HK-2 (cell line): ENCODE measurements around the gene BMPER.

ENCODE experiments used
- DNase-seq: peaks from one replicate; pipeline ENCODE4 v3.0.0-alpha.2; 2018; ENCODE audit not compliant: unreplicated experiment

BMPER gene

GRCh38 chr7:33922820-33923219 lies 17.5 kb downstream of the BMPER start:
- no peak for DNase-seq

GRCh38 chr7:33923440-33924229 lies 18.3 kb downstream of the BMPER start:
- DNase-seq, result no peak

- no peak for DNase-seq
Measured at GRCh38 chr7:33926535-33926934, 21.2 kb downstream of the BMPER start.

DNA sequence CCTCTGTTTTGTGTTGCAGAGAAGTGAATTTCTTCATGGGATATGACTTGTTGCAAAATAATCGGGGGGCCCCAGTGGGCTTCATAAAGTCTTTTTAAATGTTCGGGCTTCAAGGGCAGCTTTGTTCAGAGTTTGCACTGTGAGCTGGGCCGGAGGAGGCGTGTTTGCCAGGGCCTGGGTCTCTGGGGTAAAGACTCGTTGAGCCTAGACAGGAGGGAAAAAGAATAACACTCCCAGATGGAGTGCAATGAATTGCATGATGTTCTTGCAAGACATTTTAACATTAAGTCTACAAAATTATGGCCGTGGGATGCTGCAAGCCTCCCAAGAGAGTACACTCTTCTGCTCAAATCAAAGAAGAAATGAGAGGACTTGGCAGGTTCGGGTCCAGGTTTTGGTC lies 23.6 kb downstream of the BMPER start:
- DNase-seq, result no peak

DNA sequence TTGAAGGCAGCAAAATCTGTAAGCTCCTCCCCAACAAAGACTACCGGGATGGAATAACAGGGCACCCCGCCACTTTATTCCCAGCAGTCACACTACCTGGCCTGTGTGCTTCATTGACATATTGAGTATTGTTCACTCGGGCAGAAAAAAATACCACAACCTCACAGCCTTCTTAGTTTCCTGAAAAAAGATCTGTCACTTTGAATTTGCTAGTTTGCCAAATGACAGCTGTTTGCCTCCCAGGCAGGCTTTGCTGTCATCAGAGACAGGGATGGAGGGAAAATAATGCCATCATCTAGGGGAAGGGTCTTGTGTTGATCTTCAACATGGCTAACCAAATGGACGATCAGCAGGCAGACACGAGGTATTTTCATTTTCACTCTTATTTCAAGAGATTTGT lies 26.9 kb downstream of the BMPER start:
- no peak for DNase-seq

DNA sequence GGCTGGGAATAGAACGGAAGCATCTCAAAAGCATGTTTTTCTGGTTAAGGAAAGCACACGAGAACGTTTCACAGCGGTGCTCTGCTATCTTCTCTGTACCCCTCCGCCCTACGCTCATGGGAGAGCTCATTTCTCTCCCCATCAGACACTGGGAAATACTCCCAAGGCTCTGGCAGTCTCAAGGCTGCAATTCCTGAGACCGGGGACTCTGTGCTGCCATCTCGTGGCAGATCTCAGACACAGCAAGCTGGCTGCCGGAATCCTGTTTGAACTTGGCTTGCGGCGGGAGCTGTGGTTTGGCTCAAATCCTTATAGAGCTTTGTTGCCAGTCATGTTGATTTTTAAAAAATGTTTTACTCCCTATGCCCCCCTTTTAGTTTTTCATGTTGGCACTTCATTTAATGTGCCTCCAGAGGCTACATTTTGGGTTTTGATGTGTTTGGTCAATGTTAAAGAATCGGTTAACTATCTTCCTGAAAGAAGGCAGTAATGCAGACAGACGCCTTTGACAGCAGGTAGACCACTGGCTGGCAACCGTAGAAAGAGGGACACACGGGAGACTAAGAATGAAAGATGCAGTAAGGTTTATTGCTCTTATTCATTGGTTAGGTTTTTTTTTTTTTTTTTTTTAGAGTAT lies 27.6 kb downstream of the BMPER start:
- peak; percentile 86 for DNase-seq

DNA sequence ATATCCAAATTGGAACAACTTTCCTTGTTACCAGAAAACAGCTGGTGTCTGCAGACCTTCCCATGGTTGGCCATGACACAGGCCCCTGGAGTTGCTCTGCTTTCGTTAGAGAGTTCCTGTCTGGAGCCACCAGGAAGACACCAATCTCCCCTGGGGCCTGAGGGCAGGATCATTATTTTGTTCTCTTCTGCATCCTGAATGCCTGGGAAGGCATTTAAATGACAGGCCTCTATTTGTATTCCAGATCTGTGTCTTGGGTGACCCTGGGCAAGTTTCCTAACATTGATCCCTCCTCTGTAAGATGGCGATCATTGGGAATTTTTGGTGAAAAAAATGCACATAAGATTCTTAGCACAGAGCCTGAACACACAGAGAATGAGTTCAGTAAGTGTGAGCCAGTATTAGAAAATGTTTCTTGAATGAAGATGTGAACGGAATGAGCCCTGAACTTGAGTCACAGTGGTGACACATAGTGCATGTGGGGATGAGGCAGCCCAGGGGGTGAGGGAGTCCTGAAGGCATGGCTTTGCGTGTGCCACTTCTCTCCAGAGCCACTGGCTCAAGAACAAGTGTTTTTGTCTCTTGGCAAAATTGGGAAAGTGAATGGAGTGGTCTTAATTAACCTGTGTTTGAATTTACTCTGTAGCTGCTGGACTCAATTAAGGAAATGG lies 28.4 kb downstream of the BMPER start:
- peak; percentile 64 for DNase-seq

DNA sequence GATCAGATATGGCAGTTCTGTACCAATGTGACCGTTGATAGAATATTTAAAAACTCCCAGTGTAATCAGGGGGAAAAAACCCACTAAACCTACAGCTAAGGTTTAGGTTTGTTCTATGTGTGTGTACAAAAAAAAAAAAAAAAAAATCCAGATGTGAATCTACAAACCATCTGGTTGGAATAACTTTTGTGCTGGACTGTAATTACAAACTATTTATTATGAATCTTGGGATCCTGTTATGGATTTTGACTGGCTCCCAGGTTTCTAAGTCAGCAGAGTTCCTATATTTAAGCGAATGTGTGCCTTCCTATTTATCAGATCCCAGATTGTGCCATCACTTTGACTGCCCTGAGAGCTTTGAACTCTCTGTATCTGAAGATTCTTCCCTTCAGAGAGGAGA lies 29.1 kb downstream of the BMPER start:
- no peak for DNase-seq

- DNase-seq, result no peak
Measured at GRCh38 chr7:33936503-33936902, 31.2 kb downstream of the BMPER start.

DNA sequence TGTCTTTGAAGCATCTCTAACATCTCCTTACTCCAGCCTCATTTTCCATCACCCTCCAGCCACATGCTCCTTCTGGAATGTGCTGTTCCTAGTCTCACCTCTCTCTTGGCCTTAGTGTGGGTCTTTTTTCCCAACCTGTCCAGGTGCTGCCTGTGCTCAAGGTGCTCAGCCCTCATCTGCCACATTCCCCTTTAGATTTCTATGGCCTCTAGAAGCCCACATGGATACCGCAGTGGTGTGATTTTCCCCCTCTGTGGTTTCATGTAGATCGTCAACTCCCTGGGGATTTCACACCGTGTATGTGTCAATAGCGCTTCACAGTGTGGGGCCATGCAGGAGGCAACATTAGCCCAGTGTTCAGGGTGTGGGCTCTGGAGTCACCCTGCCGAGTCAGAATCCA lies 32.5 kb downstream of the BMPER start:
- no peak for DNase-seq

DNA sequence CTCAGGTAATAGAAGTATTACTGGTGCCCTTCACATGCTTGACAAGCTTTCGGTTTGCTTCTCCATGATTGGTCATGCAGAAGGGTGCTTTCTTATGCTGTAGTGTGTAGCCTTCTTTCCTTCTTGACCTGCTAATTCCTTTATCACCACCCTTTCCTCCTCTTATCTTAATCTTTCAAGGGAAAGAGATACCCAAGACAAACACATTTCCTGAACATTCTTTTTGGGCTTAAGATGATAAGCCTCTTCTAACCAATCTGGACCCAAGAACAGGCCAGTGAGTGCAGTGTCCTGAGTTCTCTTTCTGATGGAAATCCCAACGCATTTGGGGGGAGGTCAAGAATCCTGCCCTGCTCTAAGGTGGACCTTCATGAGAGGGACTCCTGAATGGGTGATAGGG lies 33.8 kb downstream of the BMPER start:
- no peak for DNase-seq

- no peak for DNase-seq
Measured at GRCh38 chr7:33940503-33940902, 35.2 kb downstream of the BMPER start.

DNA sequence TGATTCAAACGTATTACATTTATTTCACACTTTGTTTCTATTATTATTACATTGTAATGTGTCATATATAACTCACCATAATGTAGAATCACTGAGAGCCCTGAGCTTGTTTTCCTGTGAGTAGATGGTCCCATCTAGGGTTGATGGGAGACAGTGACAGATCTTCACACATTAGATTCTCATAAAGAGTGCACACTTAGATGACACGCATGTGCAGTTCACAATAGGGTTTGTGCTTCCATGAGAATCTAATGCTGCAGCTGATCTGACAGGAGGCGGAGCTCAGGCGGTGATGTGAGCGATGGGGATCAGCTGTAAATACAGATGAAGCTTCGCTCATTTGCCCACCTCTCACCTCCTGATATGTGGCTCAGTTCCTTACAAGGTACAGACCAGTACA lies 36.1 kb downstream of the BMPER start:
- no peak for DNase-seq

DNA sequence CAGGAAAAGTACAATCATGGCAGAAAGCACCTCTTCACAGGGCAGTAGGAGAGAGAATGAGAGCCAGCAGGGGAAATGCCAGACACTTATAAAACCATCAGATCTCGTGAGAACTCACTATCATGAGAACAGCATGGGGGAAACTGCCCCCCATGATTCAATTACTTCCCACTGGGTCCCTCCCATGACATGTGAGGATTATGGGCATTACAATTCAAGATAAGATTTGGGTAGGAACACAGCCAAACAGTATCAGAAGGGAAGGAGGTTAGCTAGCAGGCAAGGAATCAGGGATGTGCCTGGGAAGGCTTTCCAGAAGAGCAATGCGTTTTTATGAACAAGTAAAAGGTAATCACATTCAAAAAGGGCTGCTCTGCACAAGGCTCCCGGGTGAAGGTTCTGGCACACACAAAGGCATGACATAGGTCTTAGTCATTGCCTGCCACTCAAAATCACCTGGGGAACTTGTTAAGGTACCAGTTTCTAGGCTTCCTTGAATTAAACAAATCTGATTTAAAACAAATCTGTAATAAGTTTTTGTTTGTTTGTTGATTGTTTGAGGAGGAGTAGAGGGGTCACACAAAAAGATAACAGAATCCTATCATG lies 40.9 kb downstream of the BMPER start:
- DNase-seq, result no peak

GRCh38 chr7:33950047-33950714 lies 44.8 kb downstream of the BMPER start:
- no peak for DNase-seq

- DNase-seq, result no peak
Measured at GRCh38 chr7:33952824-33953223, 47.5 kb downstream of the BMPER start.

DNA sequence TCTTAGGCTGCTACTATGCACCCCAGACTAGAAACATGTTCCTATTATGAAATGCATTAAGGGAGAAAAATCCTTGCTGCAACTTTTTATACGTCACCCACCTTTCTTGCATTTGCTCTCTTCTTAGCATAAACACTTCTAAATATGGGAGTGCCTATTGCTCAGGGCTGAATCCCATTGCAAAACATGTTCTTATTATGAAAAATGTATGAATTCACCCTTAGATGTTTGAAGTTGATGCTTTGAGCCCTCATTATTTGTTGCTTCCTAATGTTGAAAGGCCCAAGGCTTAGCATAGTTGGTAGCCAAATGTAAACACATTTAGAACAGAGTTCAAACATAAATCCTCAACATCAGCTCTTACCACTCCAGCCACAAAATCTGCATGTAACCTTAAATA lies 52.8 kb downstream of the BMPER start:
- no peak for DNase-seq

GRCh38 chr7:33959676-33960075 lies 54.3 kb downstream of the BMPER start:
- no peak for DNase-seq

GRCh38 chr7:33961948-33962347 lies 56.6 kb downstream of the BMPER start:
- no peak for DNase-seq

DNA sequence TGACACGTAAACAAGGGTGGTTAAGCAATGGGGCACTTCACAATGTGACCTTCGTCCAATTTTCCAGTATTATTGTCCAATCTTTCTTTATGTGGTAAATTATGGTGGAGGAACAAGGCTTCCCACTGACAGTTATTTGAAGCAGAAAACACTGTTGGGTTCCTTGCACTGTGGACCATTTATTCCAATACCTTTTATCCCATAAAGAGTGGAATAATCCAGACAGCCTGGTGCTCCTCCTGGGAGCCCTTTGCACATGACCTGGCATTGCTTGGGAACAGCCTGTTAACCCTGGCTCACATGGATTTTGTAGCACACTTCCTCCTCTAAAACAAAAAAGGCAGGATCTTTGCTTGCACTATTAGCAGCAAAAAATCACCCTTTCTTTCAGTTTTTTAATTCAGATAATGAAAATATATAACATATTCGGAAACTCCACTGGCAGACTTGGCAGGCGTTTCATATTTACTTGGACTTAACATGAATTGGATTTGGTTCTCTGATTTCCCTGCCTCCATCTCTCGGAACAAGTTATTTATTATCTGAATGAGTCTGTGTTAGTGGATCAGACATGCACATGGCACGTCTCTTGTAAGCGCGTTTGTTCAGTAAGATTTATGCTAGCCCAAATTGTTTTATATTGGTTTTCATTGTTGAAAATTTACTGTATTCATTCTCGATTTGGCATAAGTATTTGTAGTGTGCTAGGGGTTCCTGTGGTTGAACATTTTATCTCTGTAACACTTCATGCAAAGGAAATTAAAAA lies 59.3 kb downstream of the BMPER start:
- no peak for DNase-seq

- no peak for DNase-seq
Measured at GRCh38 chr7:33965183-33965744, 59.9 kb downstream of the BMPER start.
